Mesendoderm (in vitro differentiated cells): ENCODE results near the gene ERC1.

Source experiments
- DNase-seq: peaks from one replicate; pipeline ENCODE4 v3.0.0; 2013
- H2AK5ac ChIP-seq: 2 replicates; pipeline ENCODE4 v1.6.1; 2013; ENCODE audit warnings: low read length, inconsistent platforms
- H2BK120ac ChIP-seq: 2 replicates; pipeline ENCODE4 v1.6.1; 2013; ENCODE audit warnings: low read depth, mild to moderate bottlenecking, low read length, moderate library complexity, mixed read lengths
- H2BK15ac ChIP-seq: replicated peaks from 2 replicates; pipeline ENCODE4 v1.6.1; 2013; ENCODE audit warnings: low read depth, mild to moderate bottlenecking, moderate library complexity
- H2BK5ac ChIP-seq: 2 replicates; pipeline ENCODE4 v1.6.1; 2013; ENCODE audit warnings: low read length, inconsistent platforms
- H3K18ac ChIP-seq: 2 replicates; pipeline ENCODE4 v1.6.1; 2013; ENCODE audit warnings: mild to moderate bottlenecking, low read length, mixed read lengths
- H3K23ac ChIP-seq: one replicate; pipeline ENCODE4 v1.6.1; 2013; ENCODE audit warnings: low read length
- H3K27ac ChIP-seq: 2 replicates; pipeline ENCODE4 v1.5.1; 2013; ENCODE audit warnings: low read depth, mild to moderate bottlenecking, inconsistent platforms, low read length, moderate library complexity
- H3K27me3 ChIP-seq: 2 replicates; pipeline ENCODE4 v1.6.1; 2013; ENCODE audit warnings: low read length, control low read depth, mild to moderate bottlenecking, inconsistent platforms; ENCODE audit not compliant: insufficient read depth, poor library complexity
- H3K36me3 ChIP-seq: 2 replicates; pipeline ENCODE4 v1.6.1; 2013; ENCODE audit warnings: low read length, inconsistent platforms; ENCODE audit not compliant: control insufficient read depth, insufficient read depth
- H3K4ac ChIP-seq: one replicate; pipeline ENCODE4 v1.6.1; 2013; ENCODE audit warnings: low read depth, mild to moderate bottlenecking, low read length, moderate library complexity
- H3K4me1 ChIP-seq: 2 replicates; pipeline ENCODE4 v1.6.1; 2013; ENCODE audit warnings: low read depth, low read length, inconsistent platforms; ENCODE audit not compliant: control insufficient read depth
- H3K4me2 ChIP-seq: 2 replicates; pipeline ENCODE4 v1.6.1; 2013; ENCODE audit warnings: low read length
- H3K4me3 ChIP-seq: 2 replicates; pipeline ENCODE4 v1.5.1; 2013; ENCODE audit warnings: mild to moderate bottlenecking, low read length
- H3K56ac ChIP-seq: one replicate; pipeline ENCODE4 v1.6.1; 2013; ENCODE audit warnings: low read length
- H3K79me1 ChIP-seq: 2 replicates; pipeline ENCODE4 v1.6.1; 2013; ENCODE audit warnings: low read length, inconsistent platforms
- H3K79me2 ChIP-seq: 2 replicates; pipeline ENCODE4 v1.6.1; 2013; ENCODE audit warnings: mild to moderate bottlenecking, low read length; ENCODE audit not compliant: control insufficient read depth, insufficient read depth
- H3K9ac ChIP-seq: 2 replicates; pipeline ENCODE4 v1.6.1; 2013; ENCODE audit warnings: low read length, inconsistent platforms
- H4K5ac ChIP-seq: one replicate; pipeline ENCODE4 v1.6.1; 2013; ENCODE audit warnings: low read length
- H4K8ac ChIP-seq: one replicate; pipeline ENCODE4 v1.6.1; 2013; ENCODE audit warnings: low read depth, mild to moderate bottlenecking, control low read depth, low read length, moderate library complexity
- WGBS: extraction: QIAGEN DNeasy Blood & Tissue Kit; methylation state at CpG from one replicate; pipeline ENCODE4 v1.1.7; 2013; ENCODE audit warnings: low lambda C conversion rate, missing lambda C conversion rate; ENCODE audit not compliant: insufficient coverage; ENCODE audit errors: extremely low coverage; 5-methylcytosine and 5-hydroxymethylcytosine counted together

ERC1 gene

DNA sequence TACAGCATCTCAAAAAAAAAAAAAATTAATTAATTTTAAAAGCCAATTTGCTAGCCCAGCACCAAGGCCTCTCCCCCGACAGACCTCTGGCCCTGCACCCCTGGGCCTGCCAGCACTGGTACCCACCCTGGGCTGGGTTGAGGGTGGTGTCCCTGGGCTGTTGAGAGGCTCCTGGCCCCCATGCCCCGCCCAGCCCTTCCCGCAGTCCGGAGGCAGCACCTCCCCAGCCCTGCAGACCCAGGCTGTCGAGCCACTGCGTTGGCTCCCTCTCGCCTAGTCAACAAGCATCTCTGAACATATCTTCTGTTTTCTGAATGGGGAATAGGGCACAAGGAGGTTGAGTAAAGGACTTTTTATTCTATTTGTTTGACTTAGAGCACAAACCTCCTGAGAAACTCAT is 516.3 kb downstream of the ERC1 start:
- no peak overlapping the region for H2AK5ac ChIP-seq
- no peaks in the 10 kb centered on the region for H3K27me3 ChIP-seq
- no peak overlapping the region for H3K27ac ChIP-seq
- no peak for DNase-seq
- H2BK5ac ChIP-seq: no peak overlapping the region
- no peak overlapping the region for H2BK120ac ChIP-seq
- H3K79me1 ChIP-seq: no peaks in the 10 kb centered on the region
- H3K36me3 ChIP-seq: no peaks in the 10 kb centered on the region
- no peak overlapping the region for H3K56ac ChIP-seq
- WGBS: no CpG with 5 or more reads among the region's 7 CpGs
- no peak overlapping the region for H3K4ac ChIP-seq
- no peak overlapping the region for H3K9ac ChIP-seq
- H3K4me1 ChIP-seq: no peaks in the 10 kb centered on the region
- H3K4me2 ChIP-seq: no peak overlapping the region
- no peaks in the 10 kb centered on the region for H3K79me2 ChIP-seq
- H3K23ac ChIP-seq: no peak overlapping the region
- H3K18ac ChIP-seq: no peak overlapping the region
- no peak overlapping the region for H4K8ac ChIP-seq
- H2BK15ac ChIP-seq: no peak overlapping the region
- no peak overlapping the region for H4K5ac ChIP-seq
- H3K4me3 ChIP-seq: no peak overlapping the region

DNA sequence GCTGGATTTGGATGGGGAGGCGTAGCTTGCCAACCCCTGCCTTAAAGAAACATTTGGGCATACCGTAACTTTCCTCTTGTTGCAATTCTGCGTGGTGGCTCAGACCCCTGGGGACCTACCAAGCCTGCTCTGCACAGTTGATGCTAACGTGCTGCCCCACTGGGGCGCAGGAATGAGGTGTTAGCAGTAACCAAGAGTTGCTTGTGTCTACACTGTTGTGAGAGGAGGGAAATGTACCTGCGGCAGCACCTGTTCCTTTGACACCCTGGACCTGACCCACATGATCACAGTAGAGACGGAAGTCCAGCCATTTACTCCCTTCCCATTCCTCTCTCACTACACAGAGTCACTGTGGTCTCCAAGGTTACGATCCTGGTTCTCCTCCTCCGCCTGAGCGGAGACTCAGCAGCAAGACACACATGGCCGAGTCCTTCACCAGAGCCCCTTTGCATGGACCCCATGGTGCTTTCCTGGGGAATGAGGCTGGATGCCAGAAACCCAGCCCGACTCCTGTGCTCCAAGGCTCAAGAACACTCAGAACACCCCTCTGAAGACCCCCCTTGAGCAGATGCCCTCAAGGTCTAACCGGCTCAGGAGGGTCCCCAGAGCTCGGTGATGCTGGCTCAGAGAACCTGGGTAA is 518.5 kb downstream of the ERC1 start:
- Histone ChIP-seq H2AK5ac (no peak overlapping the region), H3K4me3 (no peak overlapping the region), H2BK5ac (no peak overlapping the region), H3K18ac (no peak overlapping the region), H3K4me1 (no peaks in the 10 kb centered on the region), H2BK15ac (no peak overlapping the region), H3K79me2 (no peaks in the 10 kb centered on the region), H3K4ac (no peak overlapping the region), H3K4me2 (no peak overlapping the region), H4K5ac (no peak overlapping the region), H3K27me3 (no peaks in the 10 kb centered on the region), H3K36me3 (no peaks in the 10 kb centered on the region), H3K23ac (no peak overlapping the region), H3K79me1 (no peaks in the 10 kb centered on the region), H2BK120ac (no peak overlapping the region), H3K56ac (no peak overlapping the region), H3K9ac (no peak overlapping the region), H3K27ac (no peak overlapping the region), H4K8ac (no peak overlapping the region)
- no peak for DNase-seq
- WGBS: no CpG with 5 or more reads among the region's 14 CpGs

DNA sequence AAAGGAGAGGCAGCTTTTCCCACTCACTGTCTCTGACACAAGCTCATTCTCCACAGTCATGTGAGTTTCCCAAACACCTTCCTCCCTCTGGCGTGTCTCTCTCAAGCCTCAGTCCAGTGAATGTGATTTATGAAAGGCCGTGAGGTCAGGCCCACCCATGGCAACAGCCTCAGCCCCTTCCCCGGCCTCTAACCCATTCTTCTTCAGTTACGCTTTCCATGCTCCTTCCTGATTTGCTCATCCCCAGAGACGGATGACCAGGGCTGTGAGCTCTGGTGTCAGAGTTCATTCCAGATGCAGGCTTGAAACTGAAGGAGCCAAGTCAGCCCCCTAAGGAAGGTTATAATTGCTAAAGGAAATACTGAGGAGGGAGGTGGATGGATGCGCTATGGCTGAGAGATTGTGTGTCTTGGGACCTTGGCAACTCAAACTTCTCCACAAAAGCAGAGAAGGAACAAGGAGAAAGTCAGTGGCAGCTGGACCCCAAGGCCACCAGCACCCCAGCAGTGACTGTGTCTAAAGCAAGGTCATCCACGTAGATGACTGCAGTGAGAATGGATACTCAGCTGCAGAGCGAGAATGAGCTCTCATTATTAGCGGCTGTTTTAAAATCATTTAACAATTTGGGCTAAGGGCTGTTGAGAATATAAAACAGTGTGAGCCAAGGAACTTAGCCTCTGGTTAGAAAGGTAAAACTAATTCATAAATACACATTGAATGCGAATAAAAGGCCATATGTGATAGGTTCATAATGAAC is 519.2 kb downstream of the ERC1 start:
- Histone ChIP-seq H2BK5ac (no peak overlapping the region), H3K79me2 (no peaks in the 10 kb centered on the region), H3K36me3 (no peaks in the 10 kb centered on the region), H2BK15ac (no peak overlapping the region), H4K5ac (no peak overlapping the region), H3K4me2 (no peak overlapping the region), H3K9ac (no peak overlapping the region), H3K27ac (no peak overlapping the region), H2BK120ac (no peak overlapping the region), H3K56ac (no peak overlapping the region), H3K27me3 (no peaks in the 10 kb centered on the region), H3K79me1 (no peaks in the 10 kb centered on the region), H3K23ac (no peak overlapping the region), H3K4ac (no peak overlapping the region), H2AK5ac (no peak overlapping the region), H3K4me3 (no peak overlapping the region), H3K18ac (no peak overlapping the region), H3K4me1 (no peaks in the 10 kb centered on the region), H4K8ac (no peak overlapping the region)
- DNase-seq: no peak
- no CpG with 5 or more reads among the region's 10 CpGs for WGBS

- H3K23ac ChIP-seq: no peak overlapping the region
- H3K9ac ChIP-seq: no peak overlapping the region
- H2AK5ac ChIP-seq: no peak overlapping the region
- H3K79me2 ChIP-seq: no peaks in the 10 kb centered on the region
- no peak for DNase-seq
- H3K4ac ChIP-seq: no peak overlapping the region
- H2BK15ac ChIP-seq: no peak overlapping the region
- H3K27ac ChIP-seq: no peak overlapping the region
- no peak overlapping the region for H3K56ac ChIP-seq
- no peak overlapping the region for H2BK5ac ChIP-seq
- no peak overlapping the region for H4K5ac ChIP-seq
- H4K8ac ChIP-seq: no peak overlapping the region
- H3K36me3 ChIP-seq: no peaks in the 10 kb centered on the region
- no peaks in the 10 kb centered on the region for H3K4me1 ChIP-seq
- WGBS: no CpG with 5 or more reads among the region's 1 CpG
- H3K4me3 ChIP-seq: no peak overlapping the region
- H3K4me2 ChIP-seq: no peak overlapping the region
- H3K79me1 ChIP-seq: no peaks in the 10 kb centered on the region
- no peaks in the 10 kb centered on the region for H3K27me3 ChIP-seq
- no peak overlapping the region for H2BK120ac ChIP-seq
- no peak overlapping the region for H3K18ac ChIP-seq
Measured at GRCh38 chr12:1515010-1515409, 524.0 kb downstream of the ERC1 start.

- H3K23ac ChIP-seq: no peak overlapping the region
- H3K4me2 ChIP-seq: no peak overlapping the region
- no peak overlapping the region for H3K56ac ChIP-seq
- no CpG with 5 or more reads among the region's 1 CpG for WGBS
- no peak overlapping the region for H2BK120ac ChIP-seq
- no peak overlapping the region for H3K27ac ChIP-seq
- no peaks in the 10 kb centered on the region for H3K79me2 ChIP-seq
- DNase-seq: no peak
- no peaks in the 10 kb centered on the region for H3K79me1 ChIP-seq
- H3K18ac ChIP-seq: no peak overlapping the region
- H2AK5ac ChIP-seq: no peak overlapping the region
- no peak overlapping the region for H4K8ac ChIP-seq
- H3K27me3 ChIP-seq: no peaks in the 10 kb centered on the region
- H3K4me3 ChIP-seq: no peak overlapping the region
- H3K9ac ChIP-seq: no peak overlapping the region
- H3K4ac ChIP-seq: no peak overlapping the region
- no peaks in the 10 kb centered on the region for H3K36me3 ChIP-seq
- H4K5ac ChIP-seq: no peak overlapping the region
- H2BK5ac ChIP-seq: no peak overlapping the region
- no peak overlapping the region for H2BK15ac ChIP-seq
- no peaks in the 10 kb centered on the region for H3K4me1 ChIP-seq
Measured at GRCh38 chr12:1515428-1515827, 524.4 kb downstream of the ERC1 start.
